Endothelial cell of umbilical vein (primary cell): ENCODE measurements around the gene AMN. TPM values are rescaled to one million over a fixed set of nuclear protein-coding genes. Genes with fewer than 3 reads are reported as not detected.

Source experiments
- BruUV-seq: library from RNA; stranded (reverse); fragments of 400-500 nt; replicated peaks from 2 replicates; lab custom pipeline; 2021; lab: Mats Ljungman, UMichigan
- CTCF ChIA-PET: fragments of 300-600, 350-600 bp; sonication (Branson Sonifier 250); formaldehyde crosslinking; loops from one replicate; lab custom pipeline; 2021; ENCODE audit warnings: antibody characterized with exemption, inconsistent platforms; lab: Charles Lee
- POLR2A ChIA-PET: fragments of 300-600, 350-600 bp; sonication (Branson Sonifier 250); formaldehyde crosslinking; loops from one replicate; lab custom pipeline; 2021; ENCODE audit warnings: antibody characterized with exemption, inconsistent platforms; lab: Charles Lee
- DNase-seq: peaks from one replicate; pipeline ENCODE4 v3.0.0-alpha.2; 2011; ENCODE audit warnings: low read depth, low spot score
- FAIRE-seq: peaks from 2 replicates; lab custom pipeline; 2011; peaks lifted over from hg19 to GRCh38; lab: Jason Lieb, UNC
- H2AFZ ChIP-seq: 2 replicates; pipeline ENCODE4 v1.6.0; 2012; ENCODE audit warnings: low read depth, low read length, control low read depth, inconsistent platforms
- H3K27ac ChIP-seq: 2 replicates; pipeline ENCODE4 v1.5.1; 2011; ENCODE audit warnings: low read depth, mild to moderate bottlenecking, control low read depth, low read length, moderate library complexity; ENCODE audit not compliant: insufficient read depth
- H3K27me3 ChIP-seq, 2 experiments: 2 replicates each; pipeline versions ENCODE4 v1.6.0 to v1.6.1; 2011; ENCODE audit warnings: low read length in 2 of 2, mixed read lengths in 1 of 2; ENCODE audit not compliant: control insufficient read depth in 2 of 2, insufficient read depth in 2 of 2
- H3K36me3 ChIP-seq, 2 experiments: 2 replicates in 1 of 2; 3 replicates in 1 of 2; pipeline ENCODE4 v1.5.1; 2011; ENCODE audit warnings: low read length in 2 of 2, mild to moderate bottlenecking in 1 of 2, moderate library complexity in 1 of 2; ENCODE audit not compliant: control insufficient read depth in 2 of 2, insufficient read depth in 2 of 2; ENCODE audit errors: extremely low read depth in 1 of 2
- H3K4me1 ChIP-seq: 3 replicates; pipeline ENCODE4 v1.5.1; 2011; ENCODE audit warnings: mild to moderate bottlenecking, low read length; ENCODE audit not compliant: control insufficient read depth, insufficient read depth; ENCODE audit errors: extremely low read depth
- H3K4me2 ChIP-seq: 2 replicates; pipeline ENCODE4 v1.6.1; 2011; ENCODE audit warnings: low read length, control low read depth, mixed read lengths; ENCODE audit not compliant: insufficient read depth
- H3K4me3 ChIP-seq, 3 experiments: fragments of 200-600 bp in 1 of 3; sonication (generic), shearing (Covaris generic) in 1 of 3; replicated peaks in 1 of 3; 2 replicates each; pipeline ENCODE4 v1.5.1; 2011 to 2016; ENCODE audit warnings: control low read depth in 3 of 3, low read length in 3 of 3, mild to moderate bottlenecking in 2 of 3, inconsistent platforms in 1 of 3, low read depth in 1 of 3, moderate library complexity in 1 of 3; ENCODE audit not compliant: insufficient read depth in 1 of 3
- H3K79me2 ChIP-seq: 2 replicates; pipeline ENCODE4 v1.6.0; 2012; ENCODE audit warnings: low read length, inconsistent platforms; ENCODE audit not compliant: control insufficient read depth, insufficient read depth
- H3K9ac ChIP-seq: replicated peaks from 2 replicates; pipeline ENCODE3; 2011; ENCODE audit warnings: low read length, control low read depth; ENCODE audit not compliant: insufficient read depth; ENCODE audit errors: extremely low read depth
- H3K9me1 ChIP-seq: replicated peaks from 3 replicates; pipeline ENCODE4 v1.6.0; 2011; ENCODE audit warnings: mild to moderate bottlenecking, low read length; ENCODE audit not compliant: control insufficient read depth, insufficient read depth; ENCODE audit errors: extremely low read depth
- H3K9me3 ChIP-seq: replicated peaks from 2 replicates; pipeline ENCODE4 v1.5.1; 2012; ENCODE audit warnings: low read length, inconsistent platforms; ENCODE audit not compliant: control insufficient read depth, insufficient read depth
- H4K20me1 ChIP-seq: replicated peaks from 2 replicates; pipeline ENCODE3; 2011; ENCODE audit warnings: mild to moderate bottlenecking, low read length; ENCODE audit not compliant: control insufficient read depth, insufficient read depth; ENCODE audit errors: extremely low read depth
- CTCF ChIP-seq, 2 donors: IDR thresholded peaks; 1 replicate in 1 of 2; 2 replicates in 1 of 2; pipeline ENCODE4 v1.5.1; 2011; ENCODE audit warnings: low read length in 2 of 2, mild to moderate bottlenecking in 2 of 2, moderate library complexity in 2 of 2, control low read depth in 1 of 2, inconsistent platforms in 1 of 2, low read depth in 1 of 2; ENCODE audit not compliant: insufficient read depth in 1 of 2; ENCODE audit errors: extremely low read depth in 1 of 2
- EZH2 ChIP-seq: IDR thresholded peaks from 2 replicates; pipeline ENCODE4 v1.6.1; 2012; ENCODE audit warnings: borderline replicate concordance, low read depth, mild to moderate bottlenecking, moderate library complexity, low read length, inconsistent platforms; ENCODE audit not compliant: severe bottlenecking
- FOS ChIP-seq: IDR thresholded peaks from 2 replicates; pipeline ENCODE4 v1.6.1; 2011; ENCODE audit warnings: mild to moderate bottlenecking, low read length, moderate library complexity, borderline replicate concordance; ENCODE audit not compliant: insufficient read depth
- GATA2 ChIP-seq: IDR thresholded peaks from 2 replicates; pipeline ENCODE4 v1.7.0; 2011; ENCODE audit warnings: low read depth, mild to moderate bottlenecking, moderate library complexity, mixed read lengths, low read length; ENCODE audit not compliant: insufficient read length, insufficient read depth
- JUN ChIP-seq: IDR thresholded peaks from 2 replicates; pipeline ENCODE4 v1.6.1; 2011; ENCODE audit warnings: borderline replicate concordance, low read depth; ENCODE audit not compliant: insufficient read length, insufficient read depth
- MAX ChIP-seq: IDR thresholded peaks from 2 replicates; pipeline ENCODE4 v1.6.1; 2011; ENCODE audit not compliant: insufficient read depth, insufficient read length
- MYC ChIP-seq: IDR thresholded peaks from one replicate; pipeline ENCODE4 v1.6.1; 2011; ENCODE audit warnings: mild to moderate bottlenecking, low read depth, low read length
- POLR2A ChIP-seq: IDR thresholded peaks from 2 replicates; pipeline ENCODE4 v1.6.1; 2012; ENCODE audit warnings: low read depth, mild to moderate bottlenecking, control low read depth, low read length
- POLR2AphosphoS5 ChIP-seq: IDR thresholded peaks from 2 replicates; pipeline ENCODE4 v1.6.1; 2012; ENCODE audit warnings: low read depth, mild to moderate bottlenecking, control low read depth, low read length, moderate library complexity; ENCODE audit not compliant: insufficient read depth
- dilution Hi-C: fragments of 300-500 bp; cut with MboI; formaldehyde crosslinking; loops from one replicate; pipeline ENCODE4 v1.15.0; 2019; ENCODE audit warnings: low sequenced_read_pairs; ENCODE audit not compliant: extremely low pct_ligation_motif_present
- intact Hi-C: fragments of 100-400 bp; cut with micrococcal nuclease; formaldehyde crosslinking; loops from one replicate; pipeline ENCODE4 v1.10.0; 2022
- polyA plus RNA-seq, 4 experiments: library from polyadenylated mRNA; depleted of rRNA in 3 of 4; stranded (reverse) in 3 of 4; unstranded in 1 of 4; fragments of >200 nt; gene quantifications; 2 replicates each; pipeline versions ENCODE4 v1.2.1 to v1.2.3, GENCODE V29; 2011 to 2012; ENCODE audit warnings: missing spikeins in 1 of 4
- total RNA-seq: library from RNA; stranded (reverse); gene quantifications from 2 replicates; pipeline ENCODE4 v1.2.3, GENCODE V29; 2021

AMN gene
- total and polyA plus RNA-seq, 2 donors (not counting 3 experiments of a cell fraction or from before 2014, with no cell fraction given): 0.03 TPM; not detected in 1

DNA sequence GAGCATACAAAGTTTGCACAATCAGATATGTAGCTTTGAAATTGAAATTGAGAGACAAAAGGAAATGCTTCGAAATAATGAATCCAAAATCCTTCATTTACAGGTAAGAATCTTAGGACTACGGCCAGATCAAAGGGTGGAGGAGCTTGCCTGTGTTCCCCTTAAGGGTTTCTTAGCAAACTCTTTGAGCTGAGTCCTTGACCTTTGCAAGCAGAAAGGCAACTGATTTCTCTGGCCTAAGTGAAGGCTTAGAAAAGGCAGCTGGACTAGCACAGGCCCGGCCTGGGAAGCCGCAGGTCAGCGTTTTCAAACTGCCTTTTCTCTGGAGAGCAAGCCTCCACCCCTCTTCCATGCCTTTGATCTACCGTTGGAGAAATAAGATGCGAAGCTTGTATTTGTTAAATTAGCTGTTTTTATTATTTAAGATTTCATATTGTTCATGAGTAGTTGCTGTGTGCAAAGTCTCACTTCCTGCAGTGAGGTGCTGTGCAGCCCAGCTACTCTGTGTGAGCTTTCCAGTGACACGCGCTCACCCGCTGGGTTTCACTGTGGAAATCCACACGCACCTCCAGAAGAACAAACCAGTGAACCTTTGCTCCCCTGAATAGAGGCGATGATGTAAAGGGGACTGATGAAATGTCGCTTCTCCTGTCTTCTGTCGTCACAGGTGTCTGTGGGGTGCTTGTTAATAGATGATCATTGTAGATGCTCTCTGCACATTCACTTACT lies 25.0 kb upstream of the AMN start:
- no peak overlapping the region for H2AFZ ChIP-seq
- ChIA-PET CTCF (interaction anchor here (2.7 kb wide), 1 partner anchor 203 kb away, joined by 10 read pairs; no protein-coding TSS in a partner anchor), POLR2A (no interaction called here)
- no peak overlapping the region for H3K4me3 ChIP-seq
- TF ChIP-seq GATA2: no peak
- no TSS peak for BruUV-seq
- DNase-seq (no peak), FAIRE-seq (no peak)
- no peaks in the 10 kb centered on the region for H3K4me1 ChIP-seq
- no peak overlapping the region for H3K9ac ChIP-seq
- no peaks in the 10 kb centered on the region for H4K20me1 ChIP-seq
- dilution Hi-C loops: no loop called here
- no peaks in the 10 kb centered on the region for H3K79me2 ChIP-seq
- H3K9me1 ChIP-seq: no peaks in the 10 kb centered on the region
- no peak overlapping the region for H3K4me2 ChIP-seq
- H3K9me3 ChIP-seq: no peaks in the 10 kb centered on the region
- peaks cover 0 to 4% of the 10 kb centered on the region in 2 experiments for H3K36me3 ChIP-seq
- no peaks in the 10 kb centered on the region for H3K27me3 ChIP-seq
- intact Hi-C loops: no loop called here
- H3K27ac ChIP-seq: no peak overlapping the region

DNA sequence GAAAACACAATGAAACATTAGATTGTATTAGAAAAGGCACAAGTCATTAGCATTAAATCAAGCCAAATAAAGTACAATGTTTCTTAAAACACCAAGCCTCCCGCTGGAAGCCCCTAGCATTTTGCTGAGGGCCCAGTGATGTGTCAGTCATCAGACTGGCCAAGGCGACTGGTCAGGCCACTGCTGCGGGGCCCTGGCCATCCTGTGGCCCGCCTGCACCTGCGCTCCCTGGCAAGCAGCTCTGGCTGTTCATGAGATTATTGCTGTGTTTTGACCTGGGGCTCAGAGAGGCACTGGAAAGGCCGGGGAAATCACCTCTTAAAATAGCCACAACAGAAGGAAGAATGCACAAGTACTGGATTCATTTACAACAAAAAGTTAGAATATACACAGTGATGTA lies 24.2 kb upstream of the AMN start:
- H2AFZ ChIP-seq: no peak overlapping the region
- DNase-seq: no peak
- no peaks in the 10 kb centered on the region for H3K79me2 ChIP-seq
- no peak for FAIRE-seq
- peaks cover 0 to 6% of the 10 kb centered on the region in 2 experiments for H3K36me3 ChIP-seq
- H3K4me1 ChIP-seq: no peaks in the 10 kb centered on the region
- no peak overlapping the region for H3K9ac ChIP-seq
- no peak overlapping the region for H3K27ac ChIP-seq
- BruUV-seq: no TSS peak
- H3K27me3 ChIP-seq: no peaks in the 10 kb centered on the region
- intact Hi-C loops: no loop called here
- no peaks in the 10 kb centered on the region for H3K9me1 ChIP-seq
- TF ChIP-seq GATA2 (no peak), CTCF (IDR thresholded peaks at IDR 0.05; ENCODE audit: extremely low read depth in 1 of 2, insufficient read depth in 1 of 2, low read depth in 1 of 2, low read length in 2 of 2) (no peak), FOS (no peak), POLR2A (no peak), MYC (no peak), MAX (no peak), JUN (no peak), POLR2AphosphoS5 (no peak), EZH2 (no peak)
- no peaks in the 10 kb centered on the region for H3K9me3 ChIP-seq
- POLR2A ChIA-PET: no interaction called here
- no peaks in the 10 kb centered on the region for H4K20me1 ChIP-seq
- no peak overlapping the region for H3K4me2 ChIP-seq
- dilution Hi-C loops: no loop called here
- CTCF ChIA-PET: no interaction called here
- H3K4me3 ChIP-seq: no peak overlapping the region
